Hematopoietic multipotent progenitor cell treated with erythropoietin and hydrocortisone succinate and interleukin-3 and kit ligand, for 4 days (in vitro differentiated cells): ENCODE data around the gene ARHGAP42.

Experiments used
- DNase-seq: peaks from one replicate; pipeline ENCODE4 v3.0.0-alpha.2; 2015

Gene ARHGAP42

GRCh38 chr11:100930185-100930778 lies 243.2 kb downstream of the ARHGAP42 start:
- peak; percentile 68 for DNase-seq

DNA sequence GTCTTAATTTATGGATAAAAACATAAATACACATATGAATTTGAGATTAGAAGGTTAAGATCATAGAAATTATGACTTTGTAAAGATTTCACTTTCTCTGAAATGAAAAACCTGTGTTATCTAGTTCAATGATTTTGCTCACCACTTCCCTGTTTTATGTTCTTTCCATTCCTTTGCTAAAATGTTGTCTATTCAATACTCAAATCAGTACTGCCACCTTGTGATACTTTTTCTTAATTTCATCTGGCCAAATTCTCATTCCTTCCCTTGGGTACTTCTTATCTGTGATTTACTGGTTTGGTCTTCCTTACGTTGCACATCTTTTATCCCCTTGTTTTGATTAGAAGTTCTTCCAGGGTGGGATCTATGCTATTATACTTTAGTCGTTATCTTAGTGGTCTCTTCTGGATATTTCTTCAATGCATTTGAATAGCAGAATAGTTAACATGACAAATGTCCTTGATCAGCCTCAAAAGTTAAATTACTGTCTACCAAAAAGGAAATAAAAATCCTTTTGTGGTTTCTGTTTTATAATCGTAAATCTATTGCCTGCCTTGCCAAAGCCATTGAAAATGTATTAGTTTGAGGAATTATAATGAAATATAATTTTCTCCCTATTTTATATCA lies 245.5 kb downstream of the ARHGAP42 start:
- peak; percentile 78 for DNase-seq

DNA sequence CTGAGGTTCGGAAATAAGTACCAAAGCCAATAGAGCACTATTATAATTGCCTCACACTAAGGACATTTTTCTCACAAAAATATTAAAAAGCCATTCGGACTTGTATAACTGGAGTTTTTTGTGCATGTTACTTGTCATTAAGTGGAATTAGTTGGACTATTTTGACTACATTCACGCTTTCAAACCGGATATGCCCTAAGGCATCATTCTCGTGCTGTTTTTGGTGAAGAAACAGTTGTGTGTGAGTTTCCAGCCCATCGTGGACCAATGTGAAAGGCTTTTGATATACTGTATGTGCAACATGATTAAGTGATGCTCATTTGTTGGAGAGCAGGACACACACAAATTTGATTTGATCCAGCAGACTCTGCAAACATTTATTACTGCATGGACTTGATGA lies 249.7 kb downstream of the ARHGAP42 start:
- no peak for DNase-seq

- DNase-seq: no peak
Observed at GRCh38 chr11:100939571-100939970, 252.5 kb downstream of the ARHGAP42 start.

DNA sequence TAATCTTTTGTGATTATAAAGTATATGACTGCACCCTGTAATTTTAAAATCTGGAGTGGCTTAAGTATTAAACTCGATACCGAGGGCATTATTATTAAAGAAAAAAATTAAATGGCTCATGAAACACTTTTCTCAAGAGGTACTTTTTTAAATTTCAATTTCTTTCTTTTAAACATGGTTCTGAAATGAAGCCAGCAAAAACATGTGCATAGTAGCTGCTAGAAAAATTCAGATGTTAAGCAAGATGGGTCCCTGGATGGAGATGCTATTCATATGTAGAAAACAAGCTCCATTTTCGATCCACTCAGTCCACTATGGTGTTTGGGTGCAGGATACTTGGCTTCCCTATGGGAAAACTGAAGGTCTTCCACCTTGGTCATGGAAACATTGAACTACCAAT lies 253.0 kb downstream of the ARHGAP42 start:
- DNase-seq: no peak

GRCh38 chr11:100941033-100941432 lies 253.9 kb downstream of the ARHGAP42 start:
- DNase-seq: no peak

GRCh38 chr11:100942016-100942415 lies 254.9 kb downstream of the ARHGAP42 start:
- DNase-seq: no peak

DNA sequence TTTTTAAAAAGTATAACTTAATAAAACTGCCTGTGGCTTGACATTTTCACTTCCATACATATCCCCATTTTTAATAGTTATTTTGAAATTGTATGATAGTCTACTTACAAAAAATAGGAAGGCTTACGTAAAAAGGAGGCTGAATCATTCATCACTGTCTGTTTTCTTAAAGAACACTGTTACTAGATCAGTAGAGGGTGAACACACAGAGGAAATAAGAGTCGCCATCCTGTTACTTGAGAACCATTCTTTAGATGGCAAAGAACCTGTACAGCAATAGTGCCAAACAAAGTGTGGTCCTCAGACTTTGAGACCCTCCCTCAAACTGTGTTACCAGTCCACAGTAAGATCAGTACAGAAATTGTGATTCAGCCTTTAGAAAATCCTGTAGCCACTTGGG lies 261.8 kb downstream of the ARHGAP42 start:
- no peak for DNase-seq

GRCh38 chr11:100949443-100949842 lies 262.4 kb downstream of the ARHGAP42 start:
- no peak for DNase-seq

DNA sequence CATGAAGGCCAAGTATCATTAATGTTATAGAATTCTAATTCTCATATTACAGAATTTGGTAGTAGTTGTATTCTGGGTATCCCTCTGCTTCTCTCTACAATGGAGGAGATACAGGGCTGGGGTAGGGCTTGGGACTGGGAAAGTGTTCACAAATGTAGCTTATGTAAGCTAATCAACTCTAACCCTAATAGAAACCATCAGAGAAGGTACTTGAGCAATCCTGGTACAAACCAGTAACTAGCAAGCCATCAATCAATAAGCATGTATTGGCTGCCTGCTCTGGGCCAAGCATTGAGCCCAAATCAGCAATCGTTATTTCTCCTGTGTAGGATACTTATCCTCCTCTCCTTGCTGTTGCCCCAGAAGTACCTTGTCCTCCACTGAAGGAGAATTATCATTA lies 268.2 kb downstream of the ARHGAP42 start:
- DNase-seq: no peak

GRCh38 chr11:100956351-100956750 lies 269.3 kb downstream of the ARHGAP42 start:
- no peak for DNase-seq

GRCh38 chr11:100957499-100957898 lies 270.4 kb downstream of the ARHGAP42 start:
- no peak for DNase-seq

GRCh38 chr11:100961633-100962032 lies 274.5 kb downstream of the ARHGAP42 start:
- DNase-seq: no peak

DNA sequence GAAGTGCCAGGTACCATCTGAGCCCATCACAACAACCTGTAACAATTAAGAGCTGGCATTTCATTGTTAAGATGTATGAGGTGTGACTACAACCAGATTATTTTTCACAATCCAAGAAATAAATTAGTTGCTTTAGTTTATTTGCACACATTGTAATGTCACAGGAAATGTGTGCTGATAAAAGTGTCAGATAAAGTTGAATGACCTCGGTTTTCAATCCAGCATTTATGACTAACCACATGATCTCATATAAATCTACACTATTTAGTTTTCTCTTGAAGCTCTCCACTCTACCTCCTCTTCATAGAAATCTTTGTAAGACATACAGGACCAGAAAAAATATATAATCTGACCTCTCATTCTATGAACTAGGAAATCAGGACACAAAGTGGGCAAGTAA lies 276.3 kb downstream of the ARHGAP42 start:
- no peak for DNase-seq

GRCh38 chr11:100964435-100964834 lies 277.3 kb downstream of the ARHGAP42 start:
- no peak for DNase-seq

DNA sequence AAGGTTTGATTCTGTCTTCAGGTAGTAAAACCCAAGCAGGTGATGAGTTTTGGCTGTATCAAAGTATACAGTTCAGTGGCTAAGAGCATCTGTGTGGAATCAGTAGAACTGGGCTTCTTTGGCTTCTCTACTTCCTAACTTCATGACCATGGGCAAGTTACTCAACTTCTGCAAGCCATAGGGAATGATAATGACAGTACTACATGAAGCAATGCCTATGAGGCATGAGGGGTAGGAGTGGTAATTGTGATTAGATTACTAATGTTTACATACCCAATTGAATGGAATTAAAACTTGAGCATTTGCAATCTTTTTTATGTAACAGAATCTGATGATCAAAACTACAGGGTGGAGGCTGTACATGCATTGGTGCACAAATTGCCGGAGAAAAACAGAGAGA lies 278.3 kb downstream of the ARHGAP42 start:
- DNase-seq: no peak

DNA sequence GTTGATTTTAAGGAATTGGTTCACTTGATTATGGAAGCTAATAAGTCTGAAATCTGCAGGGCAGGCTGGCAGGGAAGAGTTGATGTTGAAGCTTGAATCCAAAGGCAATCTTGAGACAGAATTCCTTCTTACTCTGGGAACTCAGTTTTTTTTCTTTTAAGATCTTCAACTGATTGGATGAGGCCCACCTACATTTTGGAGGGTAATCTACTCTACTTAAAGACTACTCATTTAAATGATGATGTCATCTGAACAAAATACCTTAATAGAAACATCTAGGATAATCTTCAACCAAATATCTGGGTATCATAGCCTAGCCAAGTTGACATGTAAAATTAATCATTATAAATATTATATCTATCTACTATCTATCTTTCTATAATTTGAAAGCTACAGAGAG lies 279.3 kb downstream of the ARHGAP42 start:
- no peak for DNase-seq

DNA sequence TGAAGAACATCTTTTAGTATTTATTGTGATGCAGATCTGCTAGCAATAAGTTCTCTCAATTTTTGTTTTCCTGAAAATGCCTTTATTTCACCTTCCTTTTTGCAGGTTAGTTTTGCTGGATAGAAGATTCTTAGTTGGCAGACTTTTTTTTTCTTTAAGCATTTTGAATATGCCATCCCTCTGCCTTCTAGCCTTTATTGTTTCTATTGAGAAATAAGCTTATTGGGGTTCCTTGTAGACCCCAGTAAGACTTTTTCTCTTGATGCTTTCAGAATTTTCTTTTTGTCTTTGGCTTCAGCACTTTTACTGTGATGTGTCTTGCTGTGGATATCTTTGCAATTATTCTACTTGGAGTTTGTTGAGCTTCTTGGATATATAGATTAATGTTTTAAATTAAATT lies 281.9 kb downstream of the ARHGAP42 start:
- DNase-seq: no peak

GRCh38 chr11:100970283-100971164 lies 283.4 kb downstream of the ARHGAP42 start:
- peak; percentile 35 for DNase-seq

GRCh38 chr11:100972046-100972445 lies 285.0 kb downstream of the ARHGAP42 start:
- no peak for DNase-seq

GRCh38 chr11:100978442-100978841 lies 291.4 kb downstream of the ARHGAP42 start:
- DNase-seq: no peak

DNA sequence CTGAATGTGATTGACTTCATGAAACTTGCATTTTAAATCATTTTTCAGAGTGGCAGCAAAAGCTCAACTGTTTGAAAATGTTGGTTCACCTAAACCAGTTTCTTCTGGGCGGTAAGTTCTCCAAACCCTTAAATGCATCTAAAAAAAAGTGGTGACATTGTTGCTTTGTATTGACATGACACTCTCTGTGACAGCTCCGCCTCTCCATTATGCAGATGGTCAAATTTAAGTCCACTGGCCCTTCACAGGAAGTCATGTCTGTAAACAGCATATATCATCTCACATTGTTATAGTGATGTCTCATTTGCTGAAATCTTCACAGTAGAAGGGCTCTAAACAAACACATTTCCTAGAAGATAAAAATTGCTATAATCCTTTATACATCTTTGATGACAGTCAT lies 291.9 kb downstream of the ARHGAP42 start:
- no peak for DNase-seq

GRCh38 chr11:100980156-100980555 lies 293.1 kb downstream of the ARHGAP42 start:
- peak; percentile 20 for DNase-seq

DNA sequence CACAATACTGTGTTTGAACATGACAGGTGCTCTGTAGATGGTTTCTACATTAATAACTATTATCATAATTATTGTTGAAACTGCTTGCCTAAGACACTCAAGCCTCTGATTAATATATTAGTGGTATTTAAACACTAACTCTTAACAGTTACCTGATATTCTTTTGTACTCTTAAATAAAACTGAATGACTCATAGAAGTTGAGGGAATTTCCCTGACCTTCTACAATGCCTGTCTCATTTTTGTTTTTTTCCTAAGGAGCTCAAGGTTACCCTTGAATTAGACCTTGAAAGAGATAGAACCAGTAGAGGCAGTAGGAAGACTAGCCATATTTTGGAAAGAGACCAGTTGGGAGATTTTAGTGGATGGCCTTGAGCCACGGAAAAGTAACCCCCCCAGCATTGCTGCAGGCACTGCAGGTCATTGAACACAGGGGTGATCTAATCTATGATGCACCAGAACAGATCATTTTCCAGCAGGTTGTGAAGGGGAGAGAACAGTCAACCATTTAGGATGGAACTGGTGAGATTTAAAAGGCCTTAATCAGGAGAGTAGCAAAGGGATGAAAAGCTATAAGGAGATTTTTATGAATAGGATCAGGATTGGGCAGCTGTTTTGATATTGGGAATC lies 294.2 kb downstream of the ARHGAP42 start:
- DNase-seq: no peak
